Hematopoietic multipotent progenitor cell treated with erythropoietin and hydrocortisone succinate and interleukin-3 and kit ligand, for 17 days (in vitro differentiated cells): ENCODE measurements around the gene NR1H2.
"Not testable (repeated sequence)": the region's sequence is repeated elsewhere in the genome, so short reads cannot be mapped to it uniquely, and the experiment has no call there.

Experiments
- DNase-seq: peaks from one replicate; pipeline ENCODE4 v3.0.0-alpha.2; 2015; ENCODE audit warnings: low spot score

NR1H2 gene

DNA sequence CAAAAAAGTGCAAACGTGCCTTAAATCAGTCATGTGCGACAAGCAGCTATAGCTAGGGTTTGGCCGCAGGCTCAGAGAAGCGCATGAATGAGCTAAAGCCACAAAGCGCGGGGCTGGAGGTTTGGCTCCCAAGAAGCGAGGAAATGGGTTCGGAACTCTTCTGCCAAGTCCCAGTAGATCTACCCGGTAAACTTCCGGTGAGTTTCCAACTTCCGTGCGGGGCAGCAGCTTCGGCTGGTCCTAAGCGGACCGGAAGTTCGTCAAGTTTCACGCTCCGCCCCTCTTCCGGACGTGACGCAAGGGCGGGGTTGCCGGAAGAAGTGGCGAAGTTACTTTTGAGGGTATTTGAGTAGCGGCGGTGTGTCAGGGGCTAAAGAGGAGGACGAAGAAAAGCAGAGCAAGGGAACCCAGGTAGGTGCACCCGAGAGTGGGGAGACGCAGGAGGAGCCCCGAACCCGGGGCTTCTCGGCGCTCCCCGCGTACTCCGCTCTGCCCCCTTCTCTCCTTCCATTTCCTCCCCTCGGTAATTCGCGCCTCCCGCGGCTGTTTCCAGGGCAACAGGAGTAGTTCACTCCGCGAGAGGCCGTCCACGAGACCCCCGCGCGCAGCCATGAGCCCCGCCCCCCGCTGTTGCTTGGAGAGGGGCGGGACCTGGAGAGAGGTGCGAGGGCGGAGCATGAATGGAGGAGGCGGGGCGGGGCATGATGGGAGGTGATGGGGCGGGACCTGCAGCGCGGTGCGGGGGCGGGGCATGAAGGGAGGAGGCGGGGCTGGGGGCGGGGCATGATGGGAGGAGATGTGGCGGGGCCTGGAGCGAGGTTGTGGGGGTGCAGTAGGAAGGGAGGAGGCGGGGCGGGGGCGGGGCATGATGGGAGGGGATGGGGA is at the start of gene NR1H2:
Gene NR1H2, plus strand, starts transcription at position 292 of the 885 bp plus-strand sequence. CDS start 1,149 bp downstream, outside the sequence.
- DNase-seq: peak; percentile 99

DNA sequence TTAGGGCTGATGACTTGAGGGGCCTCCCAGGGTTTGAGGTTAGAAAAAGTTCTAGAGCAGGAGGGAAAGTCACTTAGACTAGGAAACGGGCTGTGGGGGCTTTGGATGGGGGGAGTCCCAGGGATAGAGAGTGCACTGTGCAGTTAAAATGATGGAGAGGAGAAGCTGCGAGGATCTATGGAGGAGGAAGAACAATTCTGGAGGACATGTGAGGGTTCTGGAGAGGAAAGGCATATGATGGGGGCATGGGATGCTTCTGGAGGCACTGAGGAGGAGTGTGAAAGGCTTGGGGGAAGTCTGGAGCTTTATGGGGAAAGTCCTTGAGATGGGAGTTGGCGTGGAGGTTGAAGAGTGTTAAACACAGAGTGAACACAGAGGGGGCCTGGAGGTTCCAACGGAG is 49.2 kb upstream of the NR1H2 start:
- no peak for DNase-seq

- no peak for DNase-seq
Measured at GRCh38 chr19:50327461-50328223, 48.6 kb upstream of the NR1H2 start.

GRCh38 chr19:50328224-50328872 is 47.9 kb upstream of the NR1H2 start:
- no peak for DNase-seq

- DNase-seq: no peak
Measured at GRCh38 chr19:50328873-50329145, 47.4 kb upstream of the NR1H2 start.

GRCh38 chr19:50329146-50329925 is 46.9 kb upstream of the NR1H2 start, which contains the start of gene KCNC3:
Gene KCNC3, minus strand, starts transcription at chr19:50329377. Its CDS starts 295 bp downstream, at chr19:50329082.
- DNase-seq: peak; percentile 66

DNA sequence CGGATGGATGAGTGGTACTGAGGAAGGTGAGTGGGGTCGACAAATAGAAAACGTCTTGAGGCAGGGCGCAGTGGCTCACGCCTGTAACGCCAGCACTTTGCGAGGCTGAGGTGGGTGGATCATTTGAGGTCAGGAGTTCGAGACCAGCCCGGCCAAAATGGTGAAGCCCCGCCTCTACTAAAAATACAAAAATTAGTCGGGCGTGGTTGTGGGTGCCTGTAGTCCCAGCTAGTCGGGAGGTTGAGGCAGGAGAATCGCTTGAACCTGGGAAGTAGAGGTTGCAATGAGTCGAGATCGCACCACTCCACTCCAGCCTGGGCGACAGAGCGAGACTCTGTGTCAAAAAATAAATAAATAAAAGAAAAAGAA is 46.3 kb upstream of the NR1H2 start:
- DNase-seq: not testable (repeated sequence)

DNA sequence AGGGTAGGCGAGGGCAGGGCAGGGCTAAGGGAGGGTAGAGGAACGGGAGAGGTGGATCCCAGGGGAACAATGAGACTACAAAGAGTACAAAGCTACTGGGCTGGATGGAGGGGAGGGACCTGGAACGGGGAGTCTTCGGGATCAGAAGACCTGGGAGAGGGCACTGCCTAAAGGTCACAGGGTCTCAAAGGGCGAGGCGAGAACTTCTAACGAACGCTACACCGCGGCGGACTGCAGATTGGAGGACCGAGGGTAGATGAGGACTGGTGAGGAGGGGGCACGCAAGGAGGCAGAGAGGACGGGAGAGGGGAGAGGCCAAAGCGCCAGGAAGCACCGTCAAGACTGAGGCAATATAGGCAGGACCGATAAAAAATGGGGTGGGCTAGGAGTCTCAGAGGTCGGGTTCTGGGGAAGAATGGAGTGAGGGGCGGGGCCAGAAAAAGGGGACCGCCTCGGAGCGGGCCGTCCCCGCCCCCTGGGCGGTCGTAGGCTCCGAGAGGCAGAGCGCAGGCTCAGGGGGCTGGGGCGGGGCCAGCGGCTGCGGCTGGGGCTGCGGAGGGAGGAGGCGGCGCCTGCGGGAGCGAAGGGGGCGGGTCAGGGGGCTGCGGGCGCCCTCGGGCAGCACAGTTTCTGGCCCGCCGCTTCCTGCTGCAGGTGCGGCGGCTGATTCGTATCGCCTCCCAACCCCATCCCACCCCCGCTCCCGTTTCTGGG is 45.7 kb upstream of the NR1H2 start:
- peak; percentile 7 for DNase-seq

DNA sequence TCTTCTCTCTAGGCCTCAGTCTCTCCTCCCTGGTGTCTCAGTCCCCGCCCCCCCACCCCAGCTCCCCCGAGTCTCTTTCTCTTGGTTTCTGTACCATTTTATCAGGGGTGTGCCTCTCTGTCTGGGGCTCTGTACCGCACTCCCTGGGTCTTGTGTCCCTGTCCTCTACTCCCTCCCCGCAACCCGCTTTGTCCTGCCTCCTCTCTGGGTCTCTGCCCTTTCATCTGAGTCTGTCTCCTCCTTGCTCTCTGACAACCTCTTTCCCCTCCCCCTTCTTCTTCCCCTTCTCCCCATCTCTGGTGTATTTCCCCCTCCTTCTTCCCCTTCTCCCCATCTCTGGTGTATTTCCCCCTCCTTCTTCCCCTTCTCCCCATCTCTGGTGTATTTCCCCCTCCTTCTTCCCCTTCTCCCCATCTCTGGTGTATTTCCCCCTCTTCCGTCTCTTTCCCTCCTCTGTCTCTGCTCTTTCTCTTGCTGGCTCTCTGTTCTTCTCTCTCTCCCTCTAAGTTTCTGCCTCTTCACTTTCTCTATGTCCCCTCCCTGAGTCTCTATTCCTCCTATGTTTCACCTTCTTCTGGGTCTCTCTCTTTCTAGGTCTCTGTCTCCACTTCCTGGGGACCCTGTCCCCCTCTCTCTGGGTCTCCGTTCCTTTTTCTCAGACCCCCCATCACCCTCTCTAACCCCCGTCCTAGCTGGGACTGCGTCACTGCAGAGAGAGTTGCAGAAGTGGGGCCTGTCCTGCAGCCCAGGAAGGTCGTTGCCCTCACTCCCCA is 44.9 kb upstream of the NR1H2 start:
- DNase-seq: no peak

DNA sequence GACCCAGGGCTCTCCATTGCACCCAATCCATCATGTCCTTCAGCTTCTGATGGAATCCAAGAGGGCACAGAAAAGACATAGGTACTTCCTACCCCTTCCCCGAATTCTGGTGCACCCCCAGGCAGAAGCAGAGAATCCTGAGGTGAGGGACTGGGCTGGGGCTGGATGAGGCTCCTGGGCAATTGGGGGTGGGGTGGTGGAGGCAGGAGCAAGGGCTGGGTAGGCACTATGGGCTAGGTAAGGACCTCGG is 44.3 kb upstream of the NR1H2 start:
- DNase-seq: no peak

DNA sequence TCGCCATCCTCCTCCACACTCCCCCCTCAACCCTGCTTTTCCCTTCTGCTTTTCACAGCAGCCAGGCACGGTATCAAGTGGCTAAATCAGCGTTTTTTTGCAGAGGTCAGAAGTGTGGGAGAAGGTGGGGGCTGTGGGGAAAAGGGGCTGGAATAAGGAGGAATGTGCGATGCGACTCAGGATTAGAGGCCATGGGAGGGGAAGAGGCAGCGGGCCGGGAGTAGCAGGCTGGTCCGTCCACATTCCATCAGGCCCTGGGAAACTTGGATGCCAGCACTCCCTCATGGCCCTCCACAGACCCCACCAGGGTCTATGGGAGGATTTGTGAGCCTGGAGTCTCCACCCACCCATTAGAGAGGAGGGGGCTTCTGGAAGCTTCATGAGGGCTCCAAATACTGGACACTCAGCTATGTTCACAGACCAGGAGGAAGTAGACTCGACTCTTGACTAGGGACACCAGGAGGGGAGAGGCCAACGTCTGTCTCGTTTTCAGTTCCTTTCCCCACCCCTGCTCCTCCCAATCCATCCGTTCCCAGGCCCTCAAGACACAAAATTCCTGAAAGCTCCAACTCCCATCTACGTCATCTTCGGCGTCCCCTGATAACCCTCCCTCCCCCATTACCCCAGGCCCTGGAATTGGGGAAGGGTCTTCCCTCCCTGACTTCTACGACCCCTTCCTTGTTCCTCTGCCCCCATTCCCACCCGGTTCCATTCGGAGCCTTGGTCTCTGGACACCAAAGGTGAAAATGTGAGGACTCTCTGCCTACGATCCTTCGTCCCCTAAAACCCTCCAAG is 43.8 kb upstream of the NR1H2 start:
- DNase-seq: no peak

DNA sequence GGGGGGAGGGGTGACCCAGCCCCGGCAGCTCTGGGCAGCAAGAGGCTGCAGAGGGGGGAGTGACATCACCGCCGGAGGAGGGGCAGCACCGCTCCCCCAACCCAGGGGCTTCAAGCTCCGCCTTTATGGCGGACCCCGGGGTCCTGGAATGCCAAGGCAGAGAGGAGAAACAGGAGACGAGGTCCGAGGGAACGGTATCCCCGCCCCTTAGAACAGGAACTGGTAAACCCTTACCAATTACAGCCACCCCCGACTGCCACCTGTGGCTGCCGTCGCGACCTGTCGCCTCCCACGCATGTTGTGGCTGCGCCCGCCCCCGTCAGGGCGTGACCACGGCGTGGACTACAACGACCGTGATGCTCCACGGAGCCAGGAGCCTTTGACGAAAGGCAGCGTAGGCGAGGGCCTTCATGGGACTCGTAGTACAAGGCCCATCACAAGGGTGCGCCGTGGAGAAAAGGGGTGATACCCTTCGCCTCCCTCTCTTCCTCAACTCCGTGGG is 43.0 kb upstream of the NR1H2 start:
- no peak for DNase-seq

DNA sequence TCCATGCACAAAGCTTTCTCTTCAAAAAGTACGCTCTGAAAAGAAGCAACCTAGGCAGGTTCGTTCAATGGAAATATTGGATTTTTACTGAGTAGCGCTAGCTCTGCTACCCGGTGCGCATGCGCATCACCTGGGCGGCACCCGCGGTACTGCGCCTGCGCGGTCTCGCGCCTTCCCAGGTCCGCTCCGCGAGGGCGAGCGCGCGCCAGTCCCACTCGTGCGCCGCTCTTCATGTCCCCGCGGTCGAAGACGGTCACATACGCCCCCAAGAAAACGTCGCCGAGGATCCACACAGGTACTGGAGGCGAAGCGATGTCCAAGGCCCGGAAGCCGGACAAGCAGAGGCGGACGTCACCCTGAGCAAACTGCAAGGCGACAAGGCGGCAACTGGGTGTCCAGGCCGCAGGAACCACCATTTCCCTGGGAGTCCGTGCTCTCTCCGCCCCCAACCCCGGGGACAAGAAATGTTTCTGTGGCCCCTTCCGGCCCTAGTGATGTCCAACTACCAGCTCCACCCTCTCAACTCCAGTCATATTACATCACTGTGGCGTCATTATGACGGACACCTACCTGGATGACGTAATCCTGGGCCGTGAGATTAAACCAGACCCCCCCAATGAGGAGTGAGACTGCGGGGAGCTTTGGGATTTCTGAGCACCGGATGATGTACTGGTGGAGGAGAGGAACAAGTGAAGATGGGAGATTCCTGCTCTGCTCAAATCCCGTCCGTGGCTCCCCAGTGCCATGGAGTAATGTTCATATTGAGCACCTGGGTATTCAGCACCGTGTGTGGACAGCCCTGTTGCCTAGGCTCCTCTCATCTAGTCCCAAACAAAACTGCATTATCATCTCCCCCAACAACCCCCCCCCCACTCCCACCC is 42.3 kb upstream of the NR1H2 start:
- DNase-seq: peak; percentile 71

DNA sequence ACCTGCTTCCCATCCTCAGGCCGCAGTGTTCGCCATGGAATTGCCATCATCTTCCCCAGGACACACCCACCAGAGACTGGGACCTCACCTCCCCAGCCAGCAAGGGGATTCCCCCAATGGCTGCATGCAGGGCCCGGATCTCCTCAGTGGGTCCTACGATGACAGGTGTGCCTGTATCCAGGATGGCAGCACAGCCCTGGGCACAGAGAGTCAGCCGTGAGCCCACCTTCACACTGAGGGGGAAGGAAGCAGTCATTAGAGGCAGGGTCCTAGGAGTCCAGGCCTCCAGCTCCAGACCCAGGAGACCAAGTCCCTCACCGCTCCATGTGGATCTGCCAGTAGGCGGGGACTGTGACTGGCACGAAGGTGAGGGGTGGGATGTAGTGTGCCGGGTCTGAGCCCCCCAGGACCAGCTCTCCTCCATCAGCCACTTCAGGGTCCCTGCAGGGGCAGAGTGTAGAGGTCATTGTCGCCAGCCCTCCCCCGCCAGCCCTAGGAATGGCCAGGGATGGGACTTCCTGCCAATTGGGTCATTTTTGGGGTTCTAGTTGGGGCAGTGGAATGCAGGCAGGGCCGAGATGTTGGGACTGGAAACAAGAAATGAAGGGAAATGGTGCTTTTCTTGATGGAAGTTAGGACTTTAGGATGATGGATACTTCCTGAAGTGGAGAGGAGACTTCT is 41.4 kb upstream of the NR1H2 start:
- no peak for DNase-seq

DNA sequence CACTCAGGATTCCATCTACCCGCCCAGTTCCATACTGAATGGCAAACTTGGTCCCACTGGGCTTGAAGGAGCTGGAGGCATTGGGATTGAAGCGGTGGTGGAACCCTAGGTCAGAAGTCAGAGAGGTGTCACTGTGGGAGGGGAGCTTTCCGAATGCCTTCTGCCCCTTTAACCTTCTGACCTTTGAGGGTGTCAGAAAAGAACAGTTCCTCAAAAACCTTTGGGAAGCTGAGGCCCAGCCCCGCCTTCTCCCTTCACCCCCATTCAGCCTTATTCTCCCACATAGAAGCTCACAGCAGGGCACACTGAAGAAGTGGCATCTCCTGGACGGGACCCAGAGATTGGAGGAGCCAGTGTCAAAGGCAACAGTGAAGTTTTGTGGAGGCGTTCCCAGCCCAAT is 39.2 kb upstream of the NR1H2 start:
- not testable (repeated sequence) for DNase-seq

DNA sequence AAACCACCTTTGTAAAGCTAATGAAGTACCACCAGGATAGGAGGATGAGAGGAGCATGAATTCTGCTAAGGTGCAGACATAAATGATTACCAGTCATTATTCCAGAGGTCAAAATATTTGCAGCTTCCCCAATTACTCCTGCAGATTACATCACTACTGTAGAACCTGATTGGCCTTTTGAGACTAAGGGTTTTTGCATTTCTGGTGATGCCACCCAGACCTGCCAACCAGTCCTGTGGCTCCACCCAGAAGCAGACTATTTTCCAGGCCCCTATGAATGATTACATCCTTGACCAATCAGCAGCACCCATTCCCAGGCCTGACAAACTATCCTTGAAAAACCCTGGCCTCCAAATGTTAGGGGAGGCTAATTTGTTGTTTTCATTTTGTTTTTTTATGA is 35.9 kb upstream of the NR1H2 start:
- no peak for DNase-seq

DNA sequence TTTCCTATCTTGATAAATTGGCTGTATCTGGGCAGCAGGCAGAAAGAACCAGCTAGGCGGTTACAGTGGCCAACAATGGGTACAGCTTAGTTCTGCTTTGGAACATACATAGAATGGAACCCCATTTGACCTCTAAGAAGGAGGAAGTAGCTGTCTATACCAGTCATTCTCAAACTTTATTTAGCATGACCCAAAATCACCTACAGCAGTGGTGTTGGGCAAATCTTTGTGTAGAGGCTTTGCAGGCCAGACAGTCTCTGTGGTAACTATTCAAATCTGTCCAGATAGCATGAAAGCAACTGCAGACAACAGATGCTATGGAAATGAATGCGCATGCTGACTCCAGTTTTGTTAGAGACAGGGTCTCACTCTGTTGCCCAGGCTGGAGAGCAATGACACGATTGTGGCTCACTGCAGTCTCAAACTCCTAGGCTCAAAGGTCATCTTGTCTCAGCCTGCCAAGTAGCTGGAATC is 35.1 kb upstream of the NR1H2 start:
- no peak for DNase-seq

- DNase-seq: no peak
Measured at GRCh38 chr19:50344661-50345318, 31.5 kb upstream of the NR1H2 start.
